ENCODE data around the gene ATXN7L1. TPM values are rescaled to one million over a fixed set of nuclear protein-coding genes. Genes with fewer than 3 reads are reported as not detected.
"Not testable (repeated sequence)": the region's sequence is repeated elsewhere in the genome, so short reads cannot be mapped to it uniquely, and the experiment has no call there.

Gene ATXN7L1
- total RNA-seq, 1 donor from 2014 or later, result 12.9 TPM

DNA sequence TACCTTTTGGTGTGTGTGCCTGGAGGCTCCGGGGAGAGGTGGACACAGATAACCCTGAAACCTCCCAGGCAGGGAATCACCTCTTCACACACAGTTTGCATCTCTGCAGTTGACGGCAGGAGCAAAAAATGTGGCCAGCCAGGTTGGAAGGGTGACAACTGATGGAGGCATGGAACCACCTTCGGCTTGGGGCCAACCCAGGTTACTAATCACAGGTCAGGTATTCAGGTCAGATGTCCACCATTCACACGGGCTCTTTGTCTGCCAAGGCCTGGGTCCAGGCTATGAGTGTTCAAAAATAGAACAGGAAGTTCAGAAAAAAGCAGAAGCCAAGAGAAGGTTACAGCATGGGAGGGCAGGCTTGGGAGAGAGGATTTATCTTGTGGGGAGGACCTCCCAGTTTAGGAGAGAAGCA, 157.9 kb downstream of the ATXN7L1 start:
- Histone ChIP-seq H3K4me1 (no peaks in the 10 kb centered on the region), H3K27me3 (no peaks in the 10 kb centered on the region), H3K36me3 (no peaks in the 10 kb centered on the region), H3K9me3 (no peaks in the 10 kb centered on the region), H3K27ac (no peak overlapping the region), H3K4me3 (no peak overlapping the region)
- intact Hi-C loops (cut with DNase I), result no loop called here
- peak; percentile 73 for ATAC-seq
- DNase-seq, result no peak
- TF ChIP-seq, protein P1, sequence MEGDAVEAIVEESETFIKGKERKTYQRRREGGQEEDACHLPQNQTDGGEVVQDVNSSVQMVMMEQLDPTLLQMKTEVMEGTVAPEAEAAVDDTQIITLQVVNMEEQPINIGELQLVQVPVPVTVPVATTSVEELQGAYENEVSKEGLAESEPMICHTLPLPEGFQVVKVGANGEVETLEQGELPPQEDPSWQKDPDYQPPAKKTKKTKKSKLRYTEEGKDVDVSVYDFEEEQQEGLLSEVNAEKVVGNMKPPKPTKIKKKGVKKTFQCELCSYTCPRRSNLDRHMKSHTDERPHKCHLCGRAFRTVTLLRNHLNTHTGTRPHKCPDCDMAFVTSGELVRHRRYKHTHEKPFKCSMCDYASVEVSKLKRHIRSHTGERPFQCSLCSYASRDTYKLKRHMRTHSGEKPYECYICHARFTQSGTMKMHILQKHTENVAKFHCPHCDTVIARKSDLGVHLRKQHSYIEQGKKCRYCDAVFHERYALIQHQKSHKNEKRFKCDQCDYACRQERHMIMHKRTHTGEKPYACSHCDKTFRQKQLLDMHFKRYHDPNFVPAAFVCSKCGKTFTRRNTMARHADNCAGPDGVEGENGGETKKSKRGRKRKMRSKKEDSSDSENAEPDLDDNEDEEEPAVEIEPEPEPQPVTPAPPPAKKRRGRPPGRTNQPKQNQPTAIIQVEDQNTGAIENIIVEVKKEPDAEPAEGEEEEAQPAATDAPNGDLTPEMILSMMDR (IDR thresholded peaks at IDR 0.05), result no peak

DNA sequence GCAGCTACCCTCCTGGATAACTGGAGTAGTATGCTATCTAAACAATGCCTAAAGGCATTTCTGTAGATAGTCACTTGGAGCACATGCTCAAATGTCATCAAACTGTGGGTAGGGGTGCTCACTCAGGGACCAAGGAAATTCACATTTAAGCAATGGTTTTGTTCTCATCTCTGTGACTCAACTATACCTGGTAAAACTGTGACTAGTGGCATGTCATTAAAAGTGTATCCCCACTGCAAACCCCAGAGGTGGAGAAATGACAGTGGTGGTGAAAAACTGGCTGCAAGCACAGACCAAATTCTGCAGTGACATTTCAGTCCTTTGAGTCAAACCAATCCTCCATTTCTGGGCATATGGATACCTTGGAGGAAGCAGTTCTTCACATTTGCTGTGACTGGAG, 160.9 kb downstream of the ATXN7L1 start:
- Histone ChIP-seq H3K4me1 (no peaks in the 10 kb centered on the region), H3K27ac (no peak overlapping the region), H3K36me3 (no peaks in the 10 kb centered on the region), H3K9me3 (no peaks in the 10 kb centered on the region), H3K27me3 (no peaks in the 10 kb centered on the region), H3K4me3 (no peak overlapping the region)
- ATAC-seq (no peak), DNase-seq (no peak)
- TF ChIP-seq, protein P1 (IDR thresholded peaks at IDR 0.05), result no peak
- intact Hi-C loops (cut with DNase I), result no loop called here

DNA sequence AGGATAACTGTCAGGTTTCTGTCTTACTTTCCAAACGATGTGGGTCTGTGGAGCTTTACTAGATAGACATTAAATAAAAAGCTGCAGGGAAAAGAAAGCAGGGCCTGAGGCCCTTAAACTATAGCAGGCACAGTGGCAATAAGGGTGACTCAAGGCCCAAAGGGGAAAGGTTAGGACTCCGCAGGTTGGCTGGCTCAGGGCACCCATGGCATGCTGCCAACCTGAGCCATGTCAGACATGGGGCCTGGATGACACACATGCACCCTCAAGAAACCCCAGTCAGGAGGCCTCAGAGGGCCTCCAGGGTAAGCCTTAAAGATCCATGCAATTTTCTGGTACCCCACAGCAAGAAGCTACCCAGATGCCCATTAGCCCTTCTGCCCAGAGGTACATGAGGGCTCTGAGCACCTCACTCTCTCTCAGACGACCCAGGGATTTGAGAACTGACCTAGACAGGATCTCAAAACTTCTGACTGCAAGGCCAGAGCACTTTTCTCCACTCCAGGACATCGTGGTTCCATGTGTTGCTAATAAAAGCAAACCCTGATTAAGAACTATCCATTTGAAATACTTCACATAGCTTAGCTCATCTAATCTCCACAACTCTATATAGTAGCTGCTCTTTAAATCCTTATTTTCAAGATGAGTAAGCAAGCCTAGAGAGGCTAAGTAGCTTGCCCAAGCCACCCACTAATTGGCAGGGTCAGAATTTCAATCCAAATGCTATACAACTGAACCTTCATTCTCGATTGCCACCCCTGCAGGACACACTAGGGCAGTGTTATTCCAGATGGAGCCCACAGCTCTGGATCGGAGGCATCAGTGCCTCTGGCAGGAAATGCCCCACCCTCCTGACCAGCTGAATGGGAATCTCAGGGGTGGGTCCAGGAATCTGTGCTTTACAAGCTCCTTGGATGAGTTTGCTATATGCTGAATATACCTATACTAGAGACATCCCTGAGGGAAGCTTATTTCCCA, 162.6 kb downstream of the ATXN7L1 start:
- no peak for ATAC-seq
- no peak overlapping the region for H3K4me3 ChIP-seq
- H3K9me3 ChIP-seq, result no peaks in the 10 kb centered on the region
- no peak for DNase-seq
- H3K27ac ChIP-seq, result no peak overlapping the region
- H3K27me3 ChIP-seq, result no peaks in the 10 kb centered on the region
- intact Hi-C loops (cut with DNase I), result no loop called here
- no peaks in the 10 kb centered on the region for H3K4me1 ChIP-seq
- no peaks in the 10 kb centered on the region for H3K36me3 ChIP-seq
- TF ChIP-seq, protein P1 (IDR thresholded peaks at IDR 0.05), result no peak

DNA sequence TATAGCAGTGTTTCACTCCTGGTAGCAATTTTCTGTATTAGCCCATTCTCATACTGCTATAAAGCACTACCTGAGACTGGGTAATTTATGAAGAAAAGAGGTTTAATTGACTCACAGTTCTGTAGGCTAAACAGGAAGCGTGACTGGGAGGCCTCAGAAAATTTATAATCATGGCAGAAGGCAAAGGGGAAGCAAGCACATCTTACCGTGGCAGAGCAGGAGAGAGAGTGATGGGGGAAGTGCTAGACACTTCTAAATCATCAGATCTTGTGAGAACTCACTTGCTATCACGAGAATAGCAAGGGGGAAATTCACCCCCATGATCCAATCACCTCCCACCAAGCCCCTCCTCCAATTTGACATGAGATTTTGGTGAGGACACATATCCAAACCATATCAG, 163.5 kb downstream of the ATXN7L1 start:
- no peak for DNase-seq

DNA sequence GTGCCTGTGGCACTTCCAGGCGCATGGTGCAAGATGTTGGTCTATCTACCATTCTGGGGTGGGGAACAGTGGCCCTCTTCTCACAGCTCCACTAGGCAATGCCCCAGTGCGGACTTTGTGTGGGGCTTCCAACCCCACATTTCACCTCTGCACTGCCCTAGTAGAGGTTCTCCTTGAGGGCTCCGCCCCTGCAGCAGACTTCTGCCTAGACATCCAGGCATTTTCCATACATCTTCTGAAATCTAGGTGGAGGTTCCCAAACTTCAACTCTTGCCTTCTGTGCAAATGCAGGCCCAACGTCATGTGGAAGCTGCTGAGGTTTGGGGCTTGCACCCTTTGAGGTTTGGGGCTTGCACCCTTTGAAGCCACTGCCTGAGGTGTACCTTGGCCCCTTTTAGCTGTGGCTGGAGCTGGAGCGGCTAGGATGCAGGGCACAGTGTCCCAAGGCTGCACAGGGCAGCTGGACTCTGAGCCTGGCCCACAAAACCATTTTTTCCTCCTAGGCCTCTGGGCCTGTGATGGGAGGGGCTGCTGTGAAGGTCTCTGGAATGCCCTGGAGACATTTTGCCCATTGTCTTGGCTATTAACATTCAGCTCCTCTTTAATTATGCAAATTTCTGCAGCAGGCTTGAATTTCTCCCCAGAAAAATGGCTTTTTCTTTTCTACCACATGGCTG, 164.5 kb downstream of the ATXN7L1 start:
- DNase-seq, result no peak
- TF ChIP-seq, protein P1 (IDR thresholded peaks at IDR 0.05), result no peak

More for the DNA sequence above, 163.5 kb downstream of the ATXN7L1 start:
- no peak for ATAC-seq
- H3K27me3 ChIP-seq, result no peaks in the 10 kb centered on the region
- no peak overlapping the region for H3K27ac ChIP-seq
- peaks cover 8% of the 10 kb centered on the region for H3K4me1 ChIP-seq
- H3K9me3 ChIP-seq, result no peaks in the 10 kb centered on the region
- no peaks in the 10 kb centered on the region for H3K36me3 ChIP-seq
- no peak overlapping the region for H3K4me3 ChIP-seq
- TF ChIP-seq, protein P1 (IDR thresholded peaks at IDR 0.05), result no peak
- intact Hi-C loops (cut with DNase I), result no loop called here

DNA sequence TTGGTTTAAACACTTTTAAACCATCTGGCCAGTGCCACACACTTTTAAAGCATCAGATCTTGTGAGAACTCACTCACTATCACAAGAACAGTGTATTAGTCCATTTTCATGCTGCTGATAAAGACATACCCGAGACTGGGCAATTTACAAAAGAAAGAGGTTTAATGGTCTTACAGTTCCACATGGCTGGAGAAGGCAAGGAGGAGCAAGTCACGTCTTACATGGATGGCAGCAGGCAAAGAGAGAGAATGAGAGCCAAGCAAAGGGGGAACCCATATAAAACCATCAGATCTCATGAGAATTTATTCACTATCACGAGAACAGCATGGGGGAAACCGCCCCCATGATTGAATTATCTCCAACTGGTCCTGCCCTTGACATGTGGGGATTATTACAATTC, 165.7 kb downstream of the ATXN7L1 start:
- H3K27me3 ChIP-seq; H3K4me3 ChIP-seq; intact Hi-C loops (cut with DNase I); DNase-seq; ATAC-seq; H3K27ac ChIP-seq; H3K36me3 ChIP-seq; H3K9me3 ChIP-seq: not testable (repeated sequence)
- H3K4me1 ChIP-seq, result peaks cover 17% of the 10 kb centered on the region

More for the DNA sequence above, 164.5 kb downstream of the ATXN7L1 start:
- Histone ChIP-seq H3K27me3 (no peaks in the 10 kb centered on the region), H3K4me3 (no peak overlapping the region), H3K36me3 (no peaks in the 10 kb centered on the region), H3K27ac (no peak overlapping the region), H3K4me1 (peaks cover 17% of the 10 kb centered on the region), H3K9me3 (no peaks in the 10 kb centered on the region)
- no peak for ATAC-seq
- intact Hi-C loops (cut with DNase I), result no loop called here

Measured in upper lobe of right lung (tissue), 1 donor.